Esophagus mucosa (tissue), 1 donor: Measurements from ENCODE around the gene WDFY2. TPM values are rescaled to one million over a fixed set of nuclear protein-coding genes. Genes with fewer than 3 reads are reported as not detected.

Source experiments
- ATAC-seq: fragments of 200-7000 bp; cut with Tn5 transposase; one replicate; pipeline ENCODE4 v1.9.1; 2020
- total RNA-seq: library from RNA; stranded (reverse); gene quantifications from one replicate; pipeline ENCODE4 v1.2.4, GENCODE V29; 2023
- donor health status: DM: yes; HTN: yes; CAD: no.

WDFY2 gene
- total RNA-seq, 1 donor from 2014 or later, result 15.9 TPM

- ATAC-seq, result peak; percentile 44
Observed at GRCh38 chr13:51801631-51802099, 217.4 kb downstream of the WDFY2 start.

GRCh38 chr13:51802631-51803418 lies 218.6 kb downstream of the WDFY2 start:
- ATAC-seq, result no peak

GRCh38 chr13:51803422-51804294 lies 219.4 kb downstream of the WDFY2 start, which contains the start of gene DHRS12:
TSS of gene DHRS12 (minus strand) at chr13:51804163. CDS start at chr13:51799659, 4,504 bp downstream.
- ATAC-seq, result peak; percentile 90

- no peak for ATAC-seq
Observed at GRCh38 chr13:51804295-51805172, 220.3 kb downstream of the WDFY2 start.

- ATAC-seq, result no peak
Observed at GRCh38 chr13:51805313-51805712, 221.1 kb downstream of the WDFY2 start.

- ATAC-seq, result no peak
Observed at GRCh38 chr13:51805925-51806324, 221.7 kb downstream of the WDFY2 start.

GRCh38 chr13:51806566-51806965 lies 222.3 kb downstream of the WDFY2 start:
- no peak for ATAC-seq

- no peak for ATAC-seq
Observed at GRCh38 chr13:51807041-51807440, 222.8 kb downstream of the WDFY2 start.

- ATAC-seq, result no peak
Observed at GRCh38 chr13:51808811-51809210, 224.5 kb downstream of the WDFY2 start.

GRCh38 chr13:51811046-51811445 lies 226.8 kb downstream of the WDFY2 start:
- ATAC-seq, result no peak

- no peak for ATAC-seq
Observed at GRCh38 chr13:51811920-51812451, 227.7 kb downstream of the WDFY2 start.

- no peak for ATAC-seq
Observed at GRCh38 chr13:51814071-51814470, 229.8 kb downstream of the WDFY2 start.

- ATAC-seq, result peak; percentile 55
Observed at GRCh38 chr13:51814825-51815650, 230.8 kb downstream of the WDFY2 start.

- ATAC-seq, result peak; percentile 45
Observed at GRCh38 chr13:51815848-51816247, 231.6 kb downstream of the WDFY2 start.

GRCh38 chr13:51816604-51817249 lies 232.5 kb downstream of the WDFY2 start:
- ATAC-seq, result peak; percentile 76

Other genes with a start within 250 kb of the WDFY2 start
- not detected for gene SERPINE3, start 244.8 kb upstream of the WDFY2 start, total RNA-seq
- gene INTS6, start 131.4 kb upstream of the WDFY2 start, total RNA-seq, result 26.5 TPM
- 7.3 TPM for gene DHRS12, start 219.7 kb downstream of the WDFY2 start, total RNA-seq